HG02610 (cell line): ENCODE results near the gene LIPK.
A peak's percentile ranks its signal among the peaks of the same experiment; 100 is the strongest.
"Not testable (repeated sequence)": the region's sequence is repeated elsewhere in the genome, so short reads cannot be mapped to it uniquely, and the experiment has no call there.

ENCODE experiments used
- ATAC-seq: cut with Tn5 transposase; IDR thresholded peaks from one replicate; pipeline ENCODE4 v1.9.1; 2021; ENCODE audit warnings: mild to moderate bottlenecking, moderate library complexity; ENCODE audit not compliant: unreplicated experiment

Gene LIPK

DNA sequence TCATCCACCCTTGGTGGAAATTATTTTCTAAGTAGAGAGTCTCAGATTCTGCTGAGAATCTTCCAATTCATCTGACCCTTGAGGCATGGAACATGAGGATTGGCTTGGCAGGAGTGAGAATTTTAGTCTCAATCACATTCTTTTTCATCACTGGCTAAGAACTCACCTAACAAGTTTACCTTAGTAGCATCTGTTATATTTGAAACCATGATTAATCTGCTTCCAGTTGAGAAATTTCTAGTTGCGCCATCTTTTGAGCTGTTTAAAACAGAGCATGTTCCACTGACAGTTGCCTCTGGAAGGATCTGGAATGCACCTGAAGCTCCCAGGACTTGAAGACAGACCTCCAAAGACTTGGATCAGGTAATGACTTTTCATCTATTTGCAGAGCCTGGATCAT lies at the start of gene LIPK:
TSS of gene LIPK (plus strand) at position 292 of the 400 bp plus-strand sequence. CDS start 18,295 bp downstream, outside the sequence.
- no peak for ATAC-seq

DNA sequence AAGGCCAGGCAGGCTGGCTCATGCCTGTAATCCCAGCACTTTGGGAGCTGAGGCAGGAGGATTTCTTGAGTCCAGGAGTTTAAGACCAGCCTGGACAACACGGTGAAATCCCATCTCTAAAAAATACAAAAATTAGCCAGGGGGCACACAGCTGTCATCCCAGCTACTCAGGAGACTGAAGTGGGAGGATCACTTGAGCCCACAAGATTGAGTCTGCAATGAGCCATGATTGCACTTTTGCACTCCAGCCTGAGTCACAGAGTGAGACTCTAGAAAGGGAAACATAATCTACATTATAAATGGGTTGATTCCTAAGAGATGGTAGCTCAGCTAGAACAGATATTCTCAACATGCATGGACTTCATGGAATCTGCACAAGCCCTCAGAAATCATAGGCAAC lies 48.1 kb upstream of the LIPK start:
- no peak for ATAC-seq

GRCh38 chr10:88659725-88660597 lies 46.1 kb upstream of the LIPK start:
- no peak for ATAC-seq

- ATAC-seq = no peak
These were observed 45.5 kb upstream of the LIPK start for GRCh38 chr10:88660598-88660884.

- no peak for ATAC-seq
These were observed 45.0 kb upstream of the LIPK start for GRCh38 chr10:88661018-88661417.

- no peak for ATAC-seq
These were observed 44.5 kb upstream of the LIPK start for GRCh38 chr10:88661577-88661976.

DNA sequence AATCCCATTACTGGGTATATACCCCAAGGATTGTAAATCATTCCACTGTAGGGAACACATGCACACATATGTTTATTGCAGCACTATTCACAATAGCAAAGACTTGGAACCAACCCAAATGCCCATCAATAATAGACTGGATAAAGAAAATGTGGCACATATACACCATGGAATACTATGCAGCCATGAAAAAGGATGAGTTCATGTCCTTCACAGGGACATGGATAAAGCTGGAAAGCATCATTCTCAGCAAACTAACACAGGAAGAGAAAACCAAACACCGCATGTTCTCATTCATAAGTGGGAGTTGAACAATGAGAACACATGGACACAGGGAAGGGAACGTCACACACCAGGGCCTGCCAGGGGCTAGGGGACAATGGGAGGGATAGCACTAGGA lies 42.9 kb upstream of the LIPK start:
- ATAC-seq = not testable (repeated sequence)

DNA sequence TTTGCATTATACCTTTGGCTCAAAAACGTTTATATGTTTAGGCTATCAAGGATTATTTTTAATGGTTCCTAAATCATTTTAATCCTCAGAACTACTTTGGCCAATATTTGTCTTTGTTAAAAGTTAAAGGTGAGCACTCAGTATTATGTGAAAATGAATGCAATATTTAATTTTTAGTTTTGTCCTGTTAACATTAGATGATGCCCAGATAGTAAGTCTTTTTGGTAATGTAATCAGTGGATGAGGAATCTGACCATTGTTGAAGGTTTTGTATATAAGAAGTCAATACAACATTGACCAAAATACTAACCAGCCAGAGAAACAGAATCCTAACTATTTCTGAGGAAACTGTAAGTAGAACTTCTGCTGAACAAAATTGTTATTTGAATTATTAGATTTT lies 41.9 kb upstream of the LIPK start, which contains the start of gene LIPF:
TSS of gene LIPF (plus strand) at position 301 of the 400 bp plus-strand sequence. CDS start 2,856 bp downstream, outside the sequence.
- ATAC-seq = no peak

DNA sequence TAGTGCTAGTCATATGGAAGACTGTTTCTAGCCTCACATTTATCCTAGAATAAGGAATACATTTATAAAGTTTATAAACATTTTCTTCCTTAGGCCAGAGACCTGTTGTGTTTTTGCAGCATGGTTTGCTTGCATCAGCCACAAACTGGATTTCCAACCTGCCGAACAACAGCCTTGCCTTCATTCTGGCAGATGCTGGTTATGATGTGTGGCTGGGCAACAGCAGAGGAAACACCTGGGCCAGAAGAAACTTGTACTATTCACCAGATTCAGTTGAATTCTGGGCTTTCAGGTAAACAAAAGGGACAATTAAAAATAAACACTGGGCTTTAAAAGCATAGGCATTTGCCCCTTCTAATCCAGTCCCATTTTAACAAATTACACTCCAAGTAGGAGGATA lies 37.6 kb upstream of the LIPK start:
- ATAC-seq = no peak

GRCh38 chr10:88670497-88670896 lies 35.6 kb upstream of the LIPK start:
- ATAC-seq = peak; percentile 89

GRCh38 chr10:88672041-88672440 lies 34.0 kb upstream of the LIPK start:
- no peak for ATAC-seq

DNA sequence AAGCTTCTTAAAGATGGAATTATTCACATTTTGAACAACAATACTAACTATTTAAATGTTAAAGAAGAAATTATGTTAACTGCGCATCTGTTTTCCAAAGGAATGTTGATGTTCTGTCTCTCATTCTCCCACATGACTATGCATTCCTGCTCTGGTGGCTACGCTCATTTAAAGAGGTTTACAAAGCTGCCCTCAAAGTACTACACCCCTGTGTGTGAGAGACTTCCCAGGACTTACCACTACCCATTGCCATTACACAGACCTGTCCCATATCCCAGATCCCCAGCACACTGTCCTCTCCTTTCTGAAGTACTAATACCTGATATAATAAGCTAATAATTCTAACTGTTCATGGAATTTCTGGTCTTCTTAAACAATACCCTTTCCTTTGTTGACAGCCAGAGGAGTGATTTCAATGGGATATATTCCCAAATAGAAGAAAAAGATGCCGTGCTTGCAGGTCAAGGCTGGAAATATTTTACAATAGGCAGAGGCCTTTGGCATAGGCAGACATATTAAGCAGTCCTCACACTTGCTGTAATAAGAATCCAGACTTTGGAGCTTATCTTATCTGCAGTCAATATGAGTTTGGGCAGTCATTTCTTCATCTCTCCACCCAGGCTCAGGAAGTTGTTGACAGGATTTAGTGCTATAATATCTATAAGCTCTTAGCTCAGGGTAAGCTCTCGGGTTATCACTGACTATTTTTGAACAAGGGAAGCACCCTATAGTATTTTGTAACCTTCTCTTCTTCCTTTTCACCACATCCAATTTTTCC lies 29.6 kb upstream of the LIPK start:
- ATAC-seq = no peak

DNA sequence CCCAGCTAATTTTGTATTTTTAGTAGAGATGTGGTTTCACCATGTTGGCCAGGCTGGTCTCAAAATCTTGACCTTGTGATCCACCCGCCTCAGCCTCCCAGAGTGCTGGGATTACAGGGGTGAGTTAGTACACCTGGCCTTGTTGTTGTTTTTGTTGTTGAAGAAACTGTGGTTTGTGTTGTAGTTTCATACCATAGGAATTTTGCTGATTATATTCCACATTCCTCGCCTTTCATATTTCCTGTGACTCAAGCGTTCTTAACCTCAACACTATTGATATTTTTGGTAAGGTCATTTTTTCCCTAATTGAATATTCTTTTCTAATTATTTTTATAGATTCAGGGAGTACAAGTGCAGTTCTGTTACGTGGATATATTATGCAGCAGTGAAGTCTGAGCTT lies 25.1 kb upstream of the LIPK start:
- ATAC-seq = no peak

GRCh38 chr10:88682491-88682890 lies 23.6 kb upstream of the LIPK start:
- ATAC-seq = no peak

DNA sequence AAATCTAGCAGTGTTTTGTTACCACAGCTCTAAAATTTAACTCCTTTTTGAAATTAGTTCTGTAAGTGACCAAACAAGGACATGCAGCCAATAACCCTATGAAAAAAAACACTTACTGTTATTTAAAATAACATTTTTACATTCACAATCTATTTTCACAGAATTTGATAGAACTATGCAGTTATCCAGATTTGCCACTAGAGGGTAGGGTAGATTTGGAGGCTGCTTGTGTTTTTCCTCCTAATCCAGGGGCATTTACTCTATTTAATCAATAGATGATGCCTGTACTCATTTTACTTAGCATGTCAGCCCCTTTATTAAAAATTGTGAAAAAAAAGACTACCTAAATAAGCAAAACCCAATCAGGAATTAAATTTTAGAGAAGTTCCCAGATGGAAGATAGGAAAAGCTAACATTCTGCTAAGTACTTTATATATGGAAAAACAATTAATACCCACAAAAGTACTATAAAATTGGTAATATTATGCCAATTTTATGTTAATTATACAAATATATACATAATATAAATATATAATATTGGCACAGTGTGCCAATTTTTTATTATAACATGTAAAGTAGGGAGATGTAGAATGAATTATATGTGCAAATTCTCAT lies 18.1 kb upstream of the LIPK start:
- ATAC-seq = no peak

GRCh38 chr10:88689366-88689765 lies 16.7 kb upstream of the LIPK start:
- no peak for ATAC-seq

GRCh38 chr10:88693392-88694020 lies 12.5 kb upstream of the LIPK start:
- ATAC-seq = no peak

- no peak for ATAC-seq
These were observed 3.0 kb upstream of the LIPK start for GRCh38 chr10:88702848-88703597.

GRCh38 chr10:88707429-88708155 lies 1.5 kb downstream of the LIPK start:
- peak; percentile 61 for ATAC-seq

GRCh38 chr10:88709361-88709760 lies 3.3 kb downstream of the LIPK start:
- not testable (repeated sequence) for ATAC-seq
